ENCODE measurements around the gene MDM2.
A peak's percentile ranks its signal among the peaks of the same experiment; 100 is the strongest.

Gene MDM2

GRCh38 chr12:68871396-68871795 is 63.4 kb downstream of the MDM2 start:
- peaks cover 8% of the 10 kb centered on the region for H3K4me1 ChIP-seq (ENCODE audit: insufficient read depth, low read length, severe bottlenecking)

GRCh38 chr12:68871921-68872320 is 63.9 kb downstream of the MDM2 start:
- Histone ChIP-seq H3F3A (ENCODE audit: insufficient read depth, low read length) (no peaks in the 10 kb centered on the region), H3K9me2 (ENCODE audit: low read depth, low read length) (no peaks in the 10 kb centered on the region), H3K27ac (ENCODE audit: low read depth, low read length, poor library complexity, severe bottlenecking) (no peak overlapping the region), H3K4me3 (ENCODE audit: low read depth, low read length, poor library complexity, severe bottlenecking) (no peak overlapping the region), H3K27me3 (ENCODE audit: insufficient read depth, low read length) (no peaks in the 10 kb centered on the region), H3K9me3 (ENCODE audit: low read length) (no peaks in the 10 kb centered on the region), H3K79me2 (ENCODE audit: insufficient read depth, low read length) (no peaks in the 10 kb centered on the region), H3K4me2 (ENCODE audit: low read length) (no peak overlapping the region), H2AFZ (ENCODE audit: low read length) (no peak overlapping the region), H3K4me1 (ENCODE audit: insufficient read depth, low read length, severe bottlenecking) (peaks cover 8% of the 10 kb centered on the region), H4K20me1 (ENCODE audit: insufficient read depth, low read length) (no peaks in the 10 kb centered on the region), H3K36me3 (ENCODE audit: insufficient read depth, low read length) (no peaks in the 10 kb centered on the region), H3K9ac (ENCODE audit: low read length) (no peak overlapping the region)
- TF ChIP-seq CTCF (IDR thresholded peaks at IDR 0.05; ENCODE audit: low read length) (peak; percentile 43), EZH2 (IDR thresholded peaks at IDR 0.05; ENCODE audit: borderline replicate concordance, low read length) (no peak)

More at GRCh38 chr12:68871396-68871795, 63.4 kb downstream of the MDM2 start:
- no peak overlapping the region for H3K4me3 ChIP-seq (ENCODE audit: low read depth, low read length, poor library complexity, severe bottlenecking)
- no peak for TF ChIP-seq EZH2 (IDR thresholded peaks at IDR 0.05; ENCODE audit: borderline replicate concordance, low read length)
- no peak for TF ChIP-seq CTCF (IDR thresholded peaks at IDR 0.05; ENCODE audit: low read length)
- H3K27ac ChIP-seq (ENCODE audit: low read depth, low read length, poor library complexity, severe bottlenecking), result no peak overlapping the region
- H3K9ac ChIP-seq (ENCODE audit: low read length), result no peak overlapping the region
- H3K9me3 ChIP-seq (ENCODE audit: low read length), result no peaks in the 10 kb centered on the region
- no peaks in the 10 kb centered on the region for H3F3A ChIP-seq (ENCODE audit: insufficient read depth, low read length)
- no peaks in the 10 kb centered on the region for H3K27me3 ChIP-seq (ENCODE audit: insufficient read depth, low read length)
- no peak overlapping the region for H3K4me2 ChIP-seq (ENCODE audit: low read length)
- H3K9me2 ChIP-seq (ENCODE audit: low read depth, low read length), result no peaks in the 10 kb centered on the region
- no peaks in the 10 kb centered on the region for H3K36me3 ChIP-seq (ENCODE audit: insufficient read depth, low read length)
- no peaks in the 10 kb centered on the region for H4K20me1 ChIP-seq (ENCODE audit: insufficient read depth, low read length)
- H3K79me2 ChIP-seq (ENCODE audit: insufficient read depth, low read length), result no peaks in the 10 kb centered on the region
- no peak overlapping the region for H2AFZ ChIP-seq (ENCODE audit: low read length)

GRCh38 chr12:68873316-68873715 is 65.3 kb downstream of the MDM2 start:
- Histone ChIP-seq H3K9me3 (ENCODE audit: low read length) (no peaks in the 10 kb centered on the region), H3K27me3 (ENCODE audit: insufficient read depth, low read length) (no peaks in the 10 kb centered on the region), H4K20me1 (ENCODE audit: insufficient read depth, low read length) (no peaks in the 10 kb centered on the region), H3K4me2 (ENCODE audit: low read length) (no peak overlapping the region), H3F3A (ENCODE audit: insufficient read depth, low read length) (no peaks in the 10 kb centered on the region), H3K27ac (ENCODE audit: low read depth, low read length, poor library complexity, severe bottlenecking) (no peak overlapping the region), H3K4me3 (ENCODE audit: low read depth, low read length, poor library complexity, severe bottlenecking) (no peak overlapping the region), H3K36me3 (ENCODE audit: insufficient read depth, low read length) (no peaks in the 10 kb centered on the region), H3K9ac (ENCODE audit: low read length) (no peak overlapping the region), H3K4me1 (ENCODE audit: insufficient read depth, low read length, severe bottlenecking) (peaks cover 8% of the 10 kb centered on the region), H2AFZ (ENCODE audit: low read length) (no peak overlapping the region), H3K9me2 (ENCODE audit: low read depth, low read length) (no peaks in the 10 kb centered on the region), H3K79me2 (ENCODE audit: insufficient read depth, low read length) (no peaks in the 10 kb centered on the region)
- no peak for TF ChIP-seq EZH2 (IDR thresholded peaks at IDR 0.05; ENCODE audit: borderline replicate concordance, low read length)
- TF ChIP-seq CTCF (IDR thresholded peaks at IDR 0.05; ENCODE audit: low read length), result no peak

Data from OCI-LY1 (cell line).